H1 (cell line): ENCODE data around the gene GRK6. TPM values are rescaled to one million over a fixed set of nuclear protein-coding genes. Genes with fewer than 3 reads are reported as not detected.
A peak's percentile ranks its signal among the peaks of the same experiment; 100 is the strongest.

Experiments used
- CBX5 ChIP-seq: fragments of 300-800, 300-1000 bp; sonication (generic); IDR thresholded peaks from 2 replicates; pipeline ENCODE4 v1.7.1; 2016; ENCODE audit warnings: antibody characterized with exemption, low read length, low read depth
- CEBPB ChIP-seq: IDR thresholded peaks from 2 replicates; pipeline ENCODE4 v1.6.1; 2012; ENCODE audit warnings: low read depth, low read length
- KDM5A ChIP-seq: fragments of 200-600 bp; IDR thresholded peaks from 2 replicates; pipeline ENCODE4 v1.7.1; 2012; ENCODE audit warnings: mild to moderate bottlenecking, low read length, inconsistent platforms, mixed read lengths
- RAD21 ChIP-seq, 2 experiments: IDR thresholded peaks in 1 of 2; conservative IDR thresholded peaks in 1 of 2; 2 replicates each; pipeline ENCODE4 v1.6.1; 2011; ENCODE audit warnings: low read depth in 2 of 2, low read length in 2 of 2, improper control_type of control experiment in 1 of 2, inconsistent platforms in 1 of 2, mild to moderate bottlenecking in 1 of 2, moderate library complexity in 1 of 2
- polyA plus RNA-seq, 7 experiments: library from polyadenylated mRNA; depleted of rRNA in 3 of 7; stranded (reverse) in 5 of 7; unstranded in 2 of 7; fragments of >200 nt in 5 of 7; fragments of 200-250 nt in 2 of 7; gene quantifications; 1 replicate in 5 of 7; 2 replicates in 1 of 7; 4 replicates in 1 of 7; pipeline versions ENCODE4 v1.2.1 to v1.2.3, GENCODE V29; 2011 to 2013; ENCODE audit warnings: missing spikeins in 2 of 7, mixed read lengths in 2 of 7
- total RNA-seq: library from RNA; stranded (reverse); fragmentation: NEBNext Ultra II Directional; extraction: Animal tissue kit (Norgen Biotek cat#: 25700); gene quantifications from 2 replicates; pipeline ENCODE4 v1.2.1, GENCODE V29; 2021

The GRK6 gene
- total and polyA plus RNA-seq, 2 of the 8 experiments (the other 6 are each of a cell fraction or from before 2014, with no cell fraction given), result 31.8 to 57.8 TPM

DNA sequence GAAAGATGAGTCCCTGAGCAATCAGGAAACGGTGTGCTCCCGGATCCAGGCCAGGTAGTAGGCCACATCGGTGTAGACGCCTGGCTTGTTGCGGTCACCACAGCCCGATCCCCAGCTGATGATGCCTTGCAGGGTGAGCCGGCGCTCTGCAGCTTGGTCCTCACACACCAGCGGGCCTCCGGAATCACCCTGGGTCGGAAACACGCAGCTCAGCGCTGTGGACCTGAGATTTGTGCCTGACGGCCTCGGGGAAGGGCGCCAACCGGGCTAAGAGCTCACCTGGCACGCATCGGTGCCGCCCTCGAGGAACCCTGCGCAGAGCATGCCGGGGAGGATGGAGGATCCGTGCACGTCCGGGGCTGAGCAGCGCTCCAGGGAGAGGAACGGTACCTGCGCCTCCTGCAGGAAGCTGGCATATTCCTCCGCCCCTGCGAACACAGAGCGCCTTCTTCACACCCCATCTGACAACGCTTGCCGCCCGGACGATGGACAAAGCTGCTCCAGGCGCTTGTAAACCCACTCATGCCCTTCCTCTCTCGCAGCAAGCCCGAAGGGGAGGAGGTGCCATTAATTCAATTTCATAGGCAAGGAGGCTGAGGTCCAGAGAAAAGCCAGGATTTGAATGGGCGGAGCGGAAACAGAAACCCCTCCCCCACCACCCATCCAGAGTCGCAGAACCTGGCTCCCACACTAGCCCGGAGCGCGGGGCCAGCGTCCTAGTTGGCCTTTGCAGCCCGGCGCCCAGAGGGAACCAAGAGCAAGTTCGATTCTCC lies 24.0 kb upstream of the GRK6 start (continued):
- TF ChIP-seq RAD21 (IDR thresholded peaks at IDR 0.05 in 1 of 2, conservative IDR thresholded peaks at IDR 0.05 in 1 of 2; ENCODE audit: low read depth in 2 of 2, low read length in 2 of 2) (peak; percentile 51 to 60), CEBPB (no peak), CBX5 (no peak), KDM5A (no peak)
- TF ChIP-seq, all 59 proteins: peak for 19
